Measurements from ENCODE around the gene PRXL2B. TPM values are rescaled to one million over a fixed set of nuclear protein-coding genes. Genes with fewer than 3 reads are reported as not detected.
A peak's percentile ranks its signal among the peaks of the same experiment; 100 is the strongest.

PRXL2B gene
- total and polyA plus RNA-seq, 10 of the 15 experiments (the other 5 are each of a cell fraction or from before 2014, with no cell fraction given), result 0.44 to 5.6 (median 4.0) TPM

GRCh38 chr1:2563205-2563604, 23.4 kb upstream of the PRXL2B start (continued):
- TF ChIP-seq, protein P1, sequence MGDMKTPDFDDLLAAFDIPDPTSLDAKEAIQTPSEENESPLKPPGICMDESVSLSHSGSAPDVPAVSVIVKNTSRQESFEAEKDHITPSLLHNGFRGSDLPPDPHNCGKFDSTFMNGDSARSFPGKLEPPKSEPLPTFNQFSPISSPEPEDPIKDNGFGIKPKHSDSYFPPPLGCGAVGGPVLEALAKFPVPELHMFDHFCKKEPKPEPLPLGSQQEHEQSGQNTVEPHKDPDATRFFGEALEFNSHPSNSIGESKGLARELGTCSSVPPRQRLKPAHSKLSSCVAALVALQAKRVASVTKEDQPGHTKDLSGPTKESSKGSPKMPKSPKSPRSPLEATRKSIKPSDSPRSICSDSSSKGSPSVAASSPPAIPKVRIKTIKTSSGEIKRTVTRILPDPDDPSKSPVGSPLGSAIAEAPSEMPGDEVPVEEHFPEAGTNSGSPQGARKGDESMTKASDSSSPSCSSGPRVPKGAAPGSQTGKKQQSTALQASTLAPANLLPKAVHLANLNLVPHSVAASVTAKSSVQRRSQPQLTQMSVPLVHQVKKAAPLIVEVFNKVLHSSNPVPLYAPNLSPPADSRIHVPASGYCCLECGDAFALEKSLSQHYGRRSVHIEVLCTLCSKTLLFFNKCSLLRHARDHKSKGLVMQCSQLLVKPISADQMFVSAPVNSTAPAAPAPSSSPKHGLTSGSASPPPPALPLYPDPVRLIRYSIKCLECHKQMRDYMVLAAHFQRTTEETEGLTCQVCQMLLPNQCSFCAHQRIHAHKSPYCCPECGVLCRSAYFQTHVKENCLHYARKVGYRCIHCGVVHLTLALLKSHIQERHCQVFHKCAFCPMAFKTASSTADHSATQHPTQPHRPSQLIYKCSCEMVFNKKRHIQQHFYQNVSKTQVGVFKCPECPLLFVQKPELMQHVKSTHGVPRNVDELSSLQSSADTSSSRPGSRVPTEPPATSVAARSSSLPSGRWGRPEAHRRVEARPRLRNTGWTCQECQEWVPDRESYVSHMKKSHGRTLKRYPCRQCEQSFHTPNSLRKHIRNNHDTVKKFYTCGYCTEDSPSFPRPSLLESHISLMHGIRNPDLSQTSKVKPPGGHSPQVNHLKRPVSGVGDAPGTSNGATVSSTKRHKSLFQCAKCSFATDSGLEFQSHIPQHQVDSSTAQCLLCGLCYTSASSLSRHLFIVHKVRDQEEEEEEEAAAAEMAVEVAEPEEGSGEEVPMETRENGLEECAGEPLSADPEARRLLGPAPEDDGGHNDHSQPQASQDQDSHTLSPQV (IDR thresholded peaks at IDR 0.05), result no peak

- ATAC-seq, result no peak
- H3K27ac ChIP-seq (ENCODE audit: control insufficient read depth, insufficient read depth), result no peak overlapping the region
- no peak for FAIRE-seq
- intact Hi-C loops (cut with micrococcal nuclease; ENCODE audit: unreplicated experiment) (no loop called here), in situ Hi-C loops (cut with MboI) (no loop called here)
- no peaks in the 10 kb centered on the region for H3K27me3 ChIP-seq (replicated peaks in 1 of 2; ENCODE audit: control insufficient read depth in 2 of 2, insufficient read depth in 2 of 2, low read length in 1 of 2)
- TF ChIP-seq ETV6 (conservative IDR thresholded peaks at IDR 0.05 in 1 of 2, IDR thresholded peaks at IDR 0.05 in 1 of 2; ENCODE audit: borderline replicate concordance in 1 of 2, low read depth in 1 of 2) (no peak), POLR2A (IDR thresholded peaks at IDR 0.05; ENCODE audit: low read depth, low read length) (peak; percentile 67)
- no peaks in the 10 kb centered on the region for H4K20me1 ChIP-seq (ENCODE audit: control insufficient read depth, insufficient read depth)
- H3K79me2 ChIP-seq (ENCODE audit: control insufficient read depth, insufficient read depth, low read length), result peaks cover 1% of the 10 kb centered on the region; the same call in 1 of the 2 replicates
- ChIA-PET SMC1A (ENCODE audit: uncharacterized antibody, unreplicated experiment) (no interaction called here), RAD21 (ENCODE audit: unreplicated experiment) (interaction anchor here (1.1 kb wide), 1 partner anchor 8 kb away, joined by 3 read pairs; the partner anchor contains the start of gene TNFRSF14), POLR2A (no interaction called here), CTCF (interaction anchor here (1.0 kb wide), 1 partner anchor 149 kb away, joined by 3 read pairs; no protein-coding TSS in a partner anchor)
- no peak overlapping the region for H3K4me2 ChIP-seq (ENCODE audit: control insufficient read depth, insufficient read depth)
- BruUV-seq (replicated peaks), result no TSS peak
- no peak for DNase-seq (ENCODE audit: low read depth, low spot score)
- 73% methylated on average over 19 of the region's 20 CpGs for WGBS (ENCODE audit: insufficient coverage, insufficient replicate concordance, low lambda C conversion rate, missing lambda C conversion rate)
- no peaks in the 10 kb centered on the region; a peak in 2 of 4 replicates for H3K36me3 ChIP-seq (ENCODE audit: control insufficient read depth in 2 of 2, insufficient read depth in 2 of 2, low read length in 1 of 2)
- no peak overlapping the region for H3K4me3 ChIP-seq
- H3K9me3 ChIP-seq (replicated peaks; ENCODE audit: control insufficient read depth, insufficient read depth, low read length), result no peaks in the 10 kb centered on the region
- no peaks in the 10 kb centered on the region for H3K4me1 ChIP-seq (ENCODE audit: control insufficient read depth, insufficient read depth, low read length)
- no peak overlapping the region for H3K9ac ChIP-seq (ENCODE audit: control insufficient read depth, insufficient read depth, low read length)
- no peak overlapping the region for H2AFZ ChIP-seq (ENCODE audit: control insufficient read depth, low read depth, low read length)
Measured at GRCh38 chr1:2564006-2564814, 22.4 kb upstream of the PRXL2B start.

Data from GM12878 (cell line).